RWPE1 (cell line): ENCODE measurements around the gene ENTHD1.

Experiments
- CTCF ChIA-PET: fragments of 350-600 bp; sonication (Branson Sonifier 250); formaldehyde crosslinking; extraction: SDS; loops from one replicate; lab custom pipeline; 2021; lab: Yijun Ruan, JAX
- POLR2A ChIA-PET: fragments of 400-600 bp; formaldehyde crosslinking; extraction: SDS; loops from one replicate; lab custom pipeline; 2020; ENCODE audit warnings: antibody characterized with exemption; ENCODE audit not compliant: low non-redundant PET; lab: Yijun Ruan, JAX
- DNase-seq: peaks from one replicate; pipeline ENCODE4 v3.0.0; 2012; ENCODE audit warnings: low spot score
- H3K27ac ChIP-seq: fragments of 450-650 bp; 2 replicates; pipeline ENCODE4 v1.5.1; 2017
- CTCF ChIP-seq: fragments of 450-650 bp; conservative IDR thresholded peaks from 2 replicates; pipeline ENCODE4 v1.5.1; 2017; ENCODE audit warnings: low read depth, mild to moderate bottlenecking

The ENTHD1 gene

DNA sequence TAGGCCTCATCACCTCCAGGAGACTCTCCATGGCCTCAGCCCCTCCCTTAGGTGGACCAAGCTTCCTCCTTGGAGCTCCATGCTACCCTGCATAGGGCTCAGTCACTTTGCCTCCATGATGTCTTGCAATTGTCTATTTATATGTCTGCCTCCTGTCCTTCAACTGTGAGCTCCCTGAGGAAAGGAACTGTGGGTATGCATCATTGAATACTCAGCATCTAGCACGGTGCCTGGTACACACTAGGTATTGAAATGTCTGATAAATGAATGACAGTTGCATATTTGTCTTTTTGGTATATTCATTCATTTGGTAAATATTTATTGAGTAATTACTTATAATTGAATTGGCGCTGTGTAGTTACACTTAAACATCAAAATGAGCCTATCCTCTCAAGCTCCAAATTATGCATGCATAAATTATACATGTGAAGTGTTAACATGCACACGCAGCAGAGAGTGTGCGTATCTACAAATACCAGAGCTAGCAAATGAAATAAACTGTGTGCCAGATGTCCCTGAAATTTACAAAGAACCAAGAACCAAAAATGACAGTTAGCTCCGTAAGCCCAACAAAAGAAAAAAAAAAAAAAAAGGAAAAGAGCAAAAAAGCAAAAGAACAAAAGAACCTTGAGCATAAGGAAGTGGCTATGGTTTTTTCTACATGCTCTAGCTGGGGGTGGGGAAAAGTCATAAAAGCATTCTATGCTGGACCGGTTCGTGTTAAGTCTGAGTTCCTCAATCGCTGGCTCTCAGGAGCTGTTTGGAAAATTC, 32.5 kb upstream of the ENTHD1 start:
- CTCF ChIA-PET = no interaction called here
- H3K27ac ChIP-seq = no peak overlapping the region
- POLR2A ChIA-PET = no interaction called here
- DNase-seq = no peak
- TF ChIP-seq CTCF = no peak

DNA sequence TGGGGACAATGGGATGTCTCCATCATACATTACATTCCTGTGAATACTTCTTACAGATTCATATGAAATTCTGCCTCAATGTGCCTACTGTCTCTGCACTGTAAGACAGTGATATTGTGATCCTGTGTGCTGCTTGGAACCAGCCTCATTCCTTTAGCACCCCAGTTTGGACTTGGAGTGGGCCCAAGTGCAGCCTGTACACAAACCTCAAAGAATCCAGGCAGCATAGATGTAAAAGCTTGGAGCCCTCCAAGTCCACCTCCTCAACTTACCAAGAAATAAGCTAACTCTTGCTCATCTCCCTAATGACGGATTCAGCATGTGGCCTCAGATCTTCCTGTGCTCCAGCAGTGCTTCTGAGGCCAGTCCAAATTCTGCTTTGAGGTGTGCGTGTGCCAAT, 31.7 kb upstream of the ENTHD1 start:
- DNase-seq = no peak
- H3K27ac ChIP-seq = no peak overlapping the region
- POLR2A ChIA-PET = no interaction called here
- CTCF ChIA-PET = no interaction called here
- no peak for TF ChIP-seq CTCF

- no peak overlapping the region for H3K27ac ChIP-seq
- CTCF ChIA-PET = no interaction called here
- DNase-seq = no peak
- POLR2A ChIA-PET = no interaction called here
- TF ChIP-seq CTCF = no peak
These were observed 30.7 kb upstream of the ENTHD1 start for GRCh38 chr22:39924286-39924685.

GRCh38 chr22:39923696-39924095, 30.1 kb upstream of the ENTHD1 start:
- CTCF ChIA-PET = interaction anchor here (0.7 kb wide), 1 partner anchor 101 kb away, joined by 3 read pairs; no protein-coding TSS in a partner anchor
- H3K27ac ChIP-seq = no peak overlapping the region
- TF ChIP-seq CTCF = no peak
- DNase-seq = no peak
- POLR2A ChIA-PET = no interaction called here

DNA sequence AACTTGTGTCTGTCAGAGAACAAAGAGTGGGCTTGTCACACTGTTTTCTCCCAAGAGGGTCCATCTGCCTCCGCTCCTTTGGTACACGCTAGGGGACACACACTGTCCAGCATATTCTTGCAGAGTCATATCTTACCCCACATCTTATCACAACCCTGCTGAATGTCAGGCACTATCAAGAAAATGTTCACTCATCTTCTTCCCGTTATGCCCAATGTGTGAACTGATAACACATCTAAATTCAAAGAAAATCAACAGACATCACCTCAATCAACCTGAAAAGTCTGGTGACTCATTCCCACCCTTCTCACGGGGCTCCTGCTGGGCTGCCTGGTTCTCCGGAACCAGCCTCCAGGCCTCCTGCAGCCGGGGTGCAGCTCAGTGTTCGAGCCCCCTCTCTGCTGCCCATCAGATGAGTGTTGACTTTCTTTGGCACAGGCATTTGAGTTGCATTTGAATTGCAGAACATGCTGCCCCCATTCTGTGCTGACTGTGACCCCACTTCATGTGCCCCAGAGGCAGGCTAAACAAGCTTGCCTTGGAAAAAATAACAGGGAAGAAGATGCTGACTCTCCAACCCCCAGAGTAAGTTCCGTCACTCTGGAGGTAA, 26.7 kb upstream of the ENTHD1 start:
- TF ChIP-seq CTCF = no peak
- CTCF ChIA-PET = no interaction called here
- H3K27ac ChIP-seq = no peak overlapping the region
- DNase-seq = no peak
- POLR2A ChIA-PET = no interaction called here

GRCh38 chr22:39917776-39918495, 24.4 kb upstream of the ENTHD1 start:
- POLR2A ChIA-PET = no interaction called here
- CTCF ChIA-PET = interaction anchor here (0.5 kb wide), 1 partner anchor 359 kb away, joined by 5 read pairs; no protein-coding TSS in a partner anchor
- no peak for TF ChIP-seq CTCF
- no peak for DNase-seq
- no peak overlapping the region for H3K27ac ChIP-seq
